GM21786 (cell line): ENCODE measurements around the gene CTSC.
A peak's percentile ranks its signal among the peaks of the same experiment; 100 is the strongest.
"Not testable (repeated sequence)": the region's sequence is repeated elsewhere in the genome, so short reads cannot be mapped to it uniquely, and the experiment has no call there.

ENCODE experiments used
- ATAC-seq: cut with Tn5 transposase; IDR thresholded peaks from one replicate; pipeline ENCODE4 v1.9.1; 2021; ENCODE audit not compliant: unreplicated experiment

CTSC gene

DNA sequence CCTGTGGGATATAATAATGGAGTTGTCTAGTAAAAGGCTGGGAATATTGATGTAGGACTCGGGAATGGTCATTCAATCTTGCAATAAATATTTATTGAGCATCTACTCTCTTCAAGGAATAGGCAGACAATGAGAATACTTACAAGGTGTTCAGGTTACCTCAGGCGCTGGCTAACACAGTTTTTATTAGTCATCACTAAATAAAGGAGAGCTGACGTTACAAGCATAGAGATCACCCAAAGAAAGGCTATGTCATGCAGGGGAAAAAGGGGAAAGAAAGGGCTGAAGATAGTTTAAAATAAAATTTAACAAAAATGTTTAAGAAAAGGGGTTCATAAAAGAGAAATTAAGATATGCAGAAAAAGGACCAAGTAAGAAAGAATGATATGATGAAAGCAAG lies 15.8 kb upstream of the CTSC start:
- ATAC-seq, result no peak

DNA sequence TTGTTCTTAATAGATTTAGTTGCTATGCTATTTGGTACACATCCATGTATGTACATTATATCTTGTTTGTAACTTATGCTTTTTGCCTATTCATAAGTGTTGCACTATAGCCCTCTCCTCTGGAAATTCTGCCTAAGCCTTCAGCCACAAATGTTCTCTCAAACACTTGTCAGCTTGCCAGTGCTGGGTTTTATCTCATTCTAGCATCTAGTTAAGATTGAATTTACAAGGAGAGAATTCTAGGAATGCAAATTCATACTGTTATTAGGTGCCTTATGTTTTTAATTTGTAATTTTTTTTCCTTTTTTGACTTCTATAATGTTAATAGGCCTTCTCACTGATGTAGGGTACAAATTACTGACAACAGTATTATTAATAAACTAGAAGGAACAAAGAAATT lies 14.6 kb upstream of the CTSC start:
- ATAC-seq, result no peak

DNA sequence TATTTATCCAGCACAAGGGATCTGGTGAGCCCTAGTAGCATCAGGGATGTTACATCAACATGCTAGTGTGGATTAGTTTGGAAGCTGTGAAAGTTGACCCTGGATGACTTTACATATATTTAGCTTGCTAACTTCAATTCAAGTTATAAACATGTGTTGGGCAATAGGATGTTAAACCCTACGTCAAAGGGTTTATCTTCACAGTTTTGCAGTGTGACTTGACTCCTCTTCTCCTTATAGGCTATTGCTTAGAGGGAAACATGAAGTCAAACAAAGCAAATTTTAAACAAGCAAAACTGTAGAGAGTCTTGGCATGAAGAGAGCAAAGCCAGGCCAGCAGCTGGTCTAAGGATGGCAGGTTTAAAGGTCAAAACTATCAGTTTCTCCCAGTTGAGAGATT lies 11.3 kb upstream of the CTSC start:
- ATAC-seq, result no peak

DNA sequence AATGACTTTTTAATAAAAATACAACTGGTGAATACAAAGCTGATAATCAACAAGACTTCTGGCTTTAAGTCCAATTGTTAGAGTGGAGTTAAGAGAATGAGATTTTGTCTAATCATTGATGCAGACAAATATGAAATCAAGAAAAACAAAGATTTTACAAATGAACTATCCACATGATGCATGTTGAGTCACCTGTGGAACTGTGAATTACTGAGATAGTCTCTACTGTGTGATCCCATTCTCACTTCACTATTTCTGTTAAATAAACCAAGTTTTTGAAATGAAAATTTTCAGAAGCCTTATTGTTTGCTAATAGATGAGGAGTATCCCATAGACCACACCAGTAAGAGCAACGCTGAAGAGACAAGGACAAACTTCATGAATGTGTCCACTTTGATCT lies 8.4 kb upstream of the CTSC start:
- ATAC-seq, result no peak

DNA sequence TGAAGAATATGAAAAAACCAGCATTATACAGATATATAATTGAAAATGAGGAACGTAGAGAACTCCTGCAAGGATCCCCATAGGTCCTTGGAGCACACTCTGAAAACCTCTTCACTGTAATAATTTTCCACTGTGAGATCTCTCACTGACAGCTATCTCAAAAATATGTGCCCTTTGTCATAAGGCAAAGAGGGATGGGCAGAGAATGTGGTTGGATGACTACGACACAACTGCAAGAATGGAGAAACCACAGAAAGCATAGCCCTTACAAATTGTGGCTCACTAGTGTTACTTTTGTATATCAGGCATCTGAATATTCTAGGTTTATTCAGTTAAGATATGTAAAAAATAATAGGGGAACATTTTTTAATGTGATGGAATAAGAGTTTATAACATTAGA lies 7.9 kb upstream of the CTSC start:
- ATAC-seq, result no peak

DNA sequence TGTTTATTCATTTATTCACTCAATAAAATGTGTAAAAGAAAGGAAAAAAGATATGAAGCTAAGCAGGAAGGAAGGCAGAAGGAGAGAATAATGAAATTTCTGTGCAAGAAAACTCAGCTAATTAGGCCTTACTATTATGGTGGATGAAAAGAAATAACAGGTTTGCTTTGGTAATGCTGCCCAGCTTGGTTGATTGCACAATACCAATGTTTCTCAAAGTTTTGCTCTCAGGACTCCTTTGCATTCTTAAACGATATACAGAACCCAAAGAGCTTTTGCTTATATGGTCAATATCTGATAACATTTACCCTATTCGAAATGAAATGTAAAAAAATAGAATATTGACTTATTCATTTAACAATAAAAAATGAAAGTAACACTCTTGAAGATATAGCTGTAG lies 7.3 kb upstream of the CTSC start:
- ATAC-seq, result no peak

GRCh38 chr11:88341522-88342251 lies 4.2 kb upstream of the CTSC start:
- no peak for ATAC-seq

DNA sequence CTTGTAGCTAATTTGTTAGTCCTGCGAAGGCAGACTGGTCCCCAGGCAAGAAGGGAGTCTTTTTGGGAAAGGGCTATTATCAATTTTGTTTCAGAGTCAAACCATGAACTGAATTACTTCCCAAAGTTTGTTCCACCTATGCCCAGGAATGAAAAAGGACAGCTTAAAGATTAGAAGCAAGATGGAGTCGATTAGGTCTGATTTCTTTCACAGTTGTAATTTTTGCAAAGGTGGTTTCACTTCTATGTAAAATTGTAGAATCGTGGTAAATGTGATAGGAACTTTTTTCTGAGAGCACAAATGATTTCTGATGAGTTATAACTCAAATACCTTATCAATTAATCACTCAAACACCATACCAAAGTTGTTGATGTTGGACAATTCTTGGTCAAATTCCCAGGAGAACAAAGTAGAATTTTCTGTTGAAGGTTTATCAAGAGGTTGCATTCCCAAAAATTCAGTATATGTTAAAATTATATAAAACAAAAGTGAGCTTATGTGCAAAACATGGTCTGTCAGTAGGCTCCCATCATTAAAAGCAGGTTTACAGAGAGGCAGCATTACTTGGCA lies 2.9 kb upstream of the CTSC start:
- no peak for ATAC-seq

- ATAC-seq, result peak; percentile 40
Measured at GRCh38 chr11:88337987-88338668, 592 bp upstream of the CTSC start.

DNA sequence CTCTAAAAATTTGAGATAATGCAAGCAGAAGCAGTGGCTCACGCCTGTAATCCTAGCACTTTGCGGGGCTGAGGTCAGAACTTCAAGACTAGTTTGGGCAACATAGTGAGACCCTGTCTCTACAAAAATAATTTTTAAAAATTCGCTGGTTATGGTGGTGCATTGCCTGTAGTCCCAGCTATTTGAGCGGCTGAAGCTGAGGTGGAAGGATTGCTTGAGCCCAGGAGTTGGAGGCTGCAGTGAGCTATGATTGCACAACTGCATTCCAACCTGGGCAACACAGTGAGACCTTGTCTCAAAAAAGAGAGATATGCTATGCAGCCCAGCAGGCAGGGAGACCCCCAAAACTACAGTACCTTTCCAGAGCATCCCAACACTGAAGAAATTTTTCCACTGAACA lies 2.3 kb downstream of the CTSC start:
- ATAC-seq, result no peak

DNA sequence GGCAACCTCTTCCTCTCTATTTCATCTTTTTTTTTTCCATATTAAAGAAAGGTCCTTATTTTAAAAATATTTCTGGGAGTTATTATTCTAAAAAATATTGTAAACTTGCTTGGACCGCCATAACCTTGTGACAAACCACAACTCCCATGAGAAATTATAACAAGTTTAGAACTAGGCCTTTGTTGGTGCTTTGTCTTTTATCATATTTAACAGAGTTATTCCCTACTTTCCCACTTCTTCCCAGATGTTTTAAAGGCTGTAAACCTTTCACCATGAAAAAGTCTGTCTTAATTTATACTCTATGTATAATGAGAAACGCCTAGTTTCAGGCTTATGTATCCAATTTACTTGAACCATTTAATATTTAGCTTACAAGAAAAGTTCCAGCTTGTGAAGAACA lies 3.7 kb downstream of the CTSC start:
- ATAC-seq, result no peak

DNA sequence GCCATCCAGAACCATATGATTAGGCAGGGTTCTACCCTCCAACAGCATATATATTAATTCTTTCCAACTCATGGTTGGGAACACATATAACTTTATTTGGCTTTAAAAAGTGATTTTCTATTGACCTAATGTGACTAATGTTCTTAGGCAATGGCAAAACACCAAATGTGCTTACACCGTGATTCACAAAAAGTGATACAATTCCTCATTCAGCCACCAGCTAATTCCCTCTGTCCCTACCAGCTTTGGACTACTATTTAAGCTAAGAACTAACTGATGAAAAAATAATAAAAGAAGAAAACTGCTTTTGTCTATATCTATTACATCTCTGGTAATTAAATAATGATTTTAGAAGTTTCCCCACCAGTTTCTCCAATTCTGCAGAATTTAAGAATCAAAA lies 4.7 kb downstream of the CTSC start:
- no peak for ATAC-seq

DNA sequence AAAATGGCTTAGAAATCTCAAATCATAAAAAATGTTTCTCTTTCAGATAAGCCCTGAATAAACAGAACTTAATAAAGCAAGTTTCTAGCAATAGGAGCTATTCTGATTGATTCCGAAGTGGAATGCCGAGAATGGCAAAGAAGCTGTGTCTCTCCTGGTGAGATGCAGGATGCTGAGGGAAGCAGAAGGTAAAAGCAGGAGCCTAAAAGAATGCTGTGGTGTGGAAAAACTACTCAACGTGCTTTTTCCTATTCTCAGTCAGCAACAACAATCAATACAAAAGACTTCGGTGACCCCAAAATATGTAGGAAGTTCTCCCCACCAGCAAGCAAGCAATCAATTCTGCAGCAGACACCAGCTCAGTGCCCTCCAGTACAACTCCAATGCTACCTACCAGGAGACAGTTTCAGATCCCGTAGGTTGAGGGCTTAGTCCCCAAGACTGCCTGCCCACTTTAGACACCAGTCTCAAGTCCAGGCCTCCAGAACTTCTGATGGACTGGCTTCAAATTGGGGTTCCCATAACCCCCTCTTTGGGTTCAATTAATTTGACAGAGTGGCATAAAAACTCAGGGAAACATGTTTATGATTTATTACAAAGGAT lies 6.6 kb downstream of the CTSC start:
- ATAC-seq, result no peak

- ATAC-seq, result no peak
Measured at GRCh38 chr11:88329563-88330250, 7.8 kb downstream of the CTSC start.

DNA sequence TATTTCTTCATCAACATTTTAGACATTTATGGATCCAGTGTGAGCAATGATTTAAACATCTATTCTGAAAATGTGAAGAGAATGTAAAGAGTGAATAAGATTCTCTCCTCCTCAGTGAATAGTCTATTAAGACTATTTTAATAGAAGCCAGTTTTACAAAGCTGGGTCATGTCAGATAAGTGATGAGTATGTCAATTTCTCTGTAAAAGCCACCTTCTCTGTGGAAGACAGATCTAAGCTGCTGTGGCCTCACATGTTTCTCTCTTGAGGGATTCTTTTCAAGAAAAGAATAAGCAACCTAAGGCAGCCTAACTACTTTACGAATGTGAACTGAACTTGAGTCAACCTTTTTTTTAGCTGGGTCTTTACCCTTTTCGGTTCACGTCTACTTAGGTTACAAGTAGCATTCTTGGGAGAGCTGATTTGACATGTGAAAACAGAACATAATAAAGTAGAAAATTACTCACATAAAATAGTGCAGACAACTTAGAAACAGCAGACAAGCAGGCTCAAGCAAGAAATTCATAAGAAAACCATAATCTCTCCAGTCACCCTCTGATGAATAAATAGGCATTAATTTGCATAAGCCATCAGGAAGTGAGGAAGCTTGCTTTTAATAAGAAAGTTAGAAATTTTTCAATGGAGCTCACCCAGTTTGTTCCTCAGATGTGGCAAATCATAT lies 9.9 kb downstream of the CTSC start:
- peak; percentile 25 for ATAC-seq

DNA sequence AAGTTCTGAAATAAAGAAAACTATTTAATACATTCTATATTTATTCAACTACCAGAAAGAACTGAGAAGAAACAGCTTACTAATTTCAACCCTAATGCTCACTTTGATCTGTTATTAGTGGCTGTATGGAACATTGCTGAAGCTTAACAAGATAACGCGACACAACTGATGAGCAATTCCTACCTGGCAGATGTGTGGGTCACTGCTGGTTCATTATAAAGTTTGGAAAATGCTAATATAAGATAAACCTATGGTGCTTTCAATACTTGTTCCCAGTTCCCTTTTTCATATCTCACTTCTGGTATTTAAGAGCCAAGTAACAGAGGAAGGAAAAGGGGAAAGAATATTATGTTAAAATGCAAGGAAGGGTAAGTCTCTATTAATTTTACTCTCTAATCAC lies 10.5 kb downstream of the CTSC start:
- peak; percentile 54 for ATAC-seq

GRCh38 chr11:88326099-88326498 lies 11.4 kb downstream of the CTSC start:
- no peak for ATAC-seq

GRCh38 chr11:88324562-88325345 lies 12.8 kb downstream of the CTSC start:
- ATAC-seq, result no peak

GRCh38 chr11:88322881-88323280 lies 14.7 kb downstream of the CTSC start:
- ATAC-seq, result not testable (repeated sequence)

DNA sequence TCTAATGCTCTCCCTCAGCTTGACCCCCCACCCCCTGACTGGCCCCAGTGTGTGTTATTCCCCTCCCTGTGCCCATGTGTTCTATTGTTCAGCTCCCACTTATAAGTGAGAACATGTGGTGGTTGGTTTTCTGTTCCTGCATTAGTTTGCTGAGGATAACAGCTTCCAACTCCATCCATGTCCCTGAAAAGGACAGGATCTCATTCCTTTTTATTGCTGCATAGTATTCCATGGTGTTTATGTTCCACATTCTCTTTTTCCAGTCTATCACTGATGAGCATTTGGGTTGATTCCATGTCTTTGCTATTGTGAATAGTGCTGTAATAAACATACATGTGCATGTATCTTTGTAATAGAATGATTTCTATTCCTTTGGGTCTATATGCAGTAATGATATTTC lies 16.1 kb downstream of the CTSC start:
- ATAC-seq, result not testable (repeated sequence)
